Bone marrow (tissue), 2 donors: ENCODE measurements around the gene EPB41L4A.
"Not testable (repeated sequence)": the region's sequence is repeated elsewhere in the genome, so short reads cannot be mapped to it uniquely, and the experiment has no call there.

Experiments used
- DNase-seq, 2 donors: peaks; one replicate each; lab custom pipeline; 2025; lab: John Stamatoyannopoulos, UW

The EPB41L4A gene

DNA sequence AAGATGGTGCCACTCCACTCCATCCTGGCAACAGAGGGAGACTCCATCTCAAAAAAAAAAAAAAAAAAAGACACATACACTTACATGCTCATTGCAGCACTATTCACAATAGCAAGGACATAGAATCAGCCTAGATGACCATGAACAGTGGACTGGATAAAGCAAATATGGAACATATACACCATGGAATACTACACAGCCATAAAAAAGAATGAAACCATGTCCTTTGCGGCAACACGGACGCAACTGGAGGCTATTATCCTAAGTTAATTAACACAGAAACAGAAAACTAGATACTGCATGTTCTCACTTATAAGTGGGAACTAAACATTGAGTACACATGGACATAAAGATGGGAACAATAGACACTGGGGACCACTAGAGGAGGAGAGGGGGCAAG lies 210.9 kb downstream of the EPB41L4A start:
- DNase-seq: not testable (repeated sequence)

GRCh38 chr5:112205846-112206245 lies 213.2 kb downstream of the EPB41L4A start:
- DNase-seq: no peak

GRCh38 chr5:112203229-112203628 lies 215.8 kb downstream of the EPB41L4A start:
- no peak for DNase-seq

DNA sequence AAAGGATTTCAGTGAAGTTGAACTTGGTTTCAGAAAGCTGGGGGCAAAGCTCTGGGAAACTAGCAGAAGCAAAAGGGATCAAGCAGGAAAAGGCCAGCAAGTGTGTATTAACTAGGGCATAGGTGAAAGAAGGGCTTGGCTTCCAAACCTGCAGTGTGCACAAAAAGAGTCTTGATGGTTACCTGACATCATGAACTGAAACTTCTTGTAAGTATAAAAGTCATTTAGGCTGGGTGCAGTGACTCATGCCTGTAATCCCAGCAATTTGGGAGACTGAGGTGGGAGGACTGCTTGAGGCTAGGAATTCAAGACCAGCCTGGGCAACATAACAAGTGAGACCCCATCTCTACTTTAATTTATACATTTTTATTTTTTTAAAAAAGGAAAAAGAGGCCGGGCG lies 216.4 kb downstream of the EPB41L4A start:
- DNase-seq: no peak

DNA sequence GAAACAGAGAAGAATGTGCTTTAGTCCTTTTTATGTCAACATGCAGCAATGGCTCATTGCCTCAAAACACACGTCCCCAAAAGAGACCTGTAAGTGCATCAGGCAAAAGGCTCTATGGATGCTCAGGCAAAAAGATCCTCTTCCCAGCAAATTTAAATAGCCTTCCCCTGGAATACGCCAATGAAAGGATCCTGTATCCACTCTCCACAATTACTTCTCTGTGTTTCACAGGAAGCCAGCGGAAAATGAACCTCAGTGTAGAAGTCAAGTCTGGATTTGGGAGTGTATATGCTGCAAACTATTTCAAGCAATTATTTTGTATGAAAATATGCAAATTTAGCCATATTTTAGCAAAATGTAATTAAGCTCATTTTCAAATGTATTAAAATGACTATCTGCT lies 217.9 kb downstream of the EPB41L4A start:
- DNase-seq: no peak

DNA sequence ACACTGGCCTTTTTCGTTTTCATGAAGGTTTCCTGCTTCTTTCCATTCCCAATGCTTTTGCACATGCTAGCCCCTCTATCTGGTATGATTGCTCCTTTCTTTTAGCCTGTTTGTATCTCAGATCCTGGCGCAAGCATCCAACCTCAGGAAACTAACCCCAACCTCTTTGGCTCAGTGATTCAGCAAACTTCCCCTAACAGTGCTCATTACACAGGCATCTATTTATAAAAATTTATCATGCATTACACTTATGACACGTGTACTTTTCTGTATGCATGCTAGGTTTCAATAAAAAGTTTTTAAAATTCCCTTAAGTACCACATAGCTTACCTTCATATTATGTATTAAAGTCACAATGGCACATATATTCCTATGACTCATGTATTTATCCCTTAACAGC lies 218.9 kb downstream of the EPB41L4A start:
- DNase-seq: no peak

- DNase-seq: no peak
Observed at GRCh38 chr5:112196584-112196983, 222.5 kb downstream of the EPB41L4A start.

- DNase-seq: no peak
Observed at GRCh38 chr5:112195924-112196323, 223.2 kb downstream of the EPB41L4A start.

GRCh38 chr5:112192866-112193265 lies 226.2 kb downstream of the EPB41L4A start:
- no peak for DNase-seq

DNA sequence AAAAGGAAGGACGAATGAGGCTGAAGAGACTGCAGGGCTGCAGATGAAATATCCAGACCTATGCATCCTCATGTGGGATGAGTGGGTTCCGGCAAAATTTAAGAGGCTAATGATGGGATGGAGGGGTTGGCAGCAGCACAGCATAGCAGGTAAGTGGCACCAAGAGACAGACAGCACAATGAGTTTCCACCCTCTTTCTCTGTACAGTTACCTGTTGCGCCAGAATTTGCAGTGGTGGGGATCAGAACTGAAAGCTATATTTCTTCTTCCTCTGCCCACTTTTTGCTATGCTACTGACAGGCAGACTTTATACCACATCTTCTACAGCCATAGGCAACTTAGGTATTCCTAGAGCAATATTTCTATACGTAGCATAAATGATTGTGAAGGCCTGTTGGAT lies 227.0 kb downstream of the EPB41L4A start:
- DNase-seq: no peak

DNA sequence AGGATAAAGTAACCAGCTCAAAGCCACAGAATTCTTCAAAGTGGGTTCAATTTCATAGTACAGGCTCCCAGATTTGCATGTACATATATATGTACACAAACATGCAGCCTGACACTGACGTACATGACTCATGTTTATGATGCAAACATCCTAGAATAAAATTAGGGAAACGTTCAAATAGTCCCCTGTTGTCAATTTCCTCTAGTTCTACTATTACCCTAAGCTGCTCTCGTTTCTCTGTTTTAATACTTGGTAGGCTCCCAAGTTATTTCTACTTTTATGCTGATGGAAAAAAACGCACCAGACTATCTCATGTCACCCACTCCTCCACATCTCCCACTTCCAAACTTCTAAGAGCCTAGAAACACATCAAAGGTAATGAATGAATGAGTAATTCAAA lies 229.7 kb downstream of the EPB41L4A start:
- DNase-seq: no peak

DNA sequence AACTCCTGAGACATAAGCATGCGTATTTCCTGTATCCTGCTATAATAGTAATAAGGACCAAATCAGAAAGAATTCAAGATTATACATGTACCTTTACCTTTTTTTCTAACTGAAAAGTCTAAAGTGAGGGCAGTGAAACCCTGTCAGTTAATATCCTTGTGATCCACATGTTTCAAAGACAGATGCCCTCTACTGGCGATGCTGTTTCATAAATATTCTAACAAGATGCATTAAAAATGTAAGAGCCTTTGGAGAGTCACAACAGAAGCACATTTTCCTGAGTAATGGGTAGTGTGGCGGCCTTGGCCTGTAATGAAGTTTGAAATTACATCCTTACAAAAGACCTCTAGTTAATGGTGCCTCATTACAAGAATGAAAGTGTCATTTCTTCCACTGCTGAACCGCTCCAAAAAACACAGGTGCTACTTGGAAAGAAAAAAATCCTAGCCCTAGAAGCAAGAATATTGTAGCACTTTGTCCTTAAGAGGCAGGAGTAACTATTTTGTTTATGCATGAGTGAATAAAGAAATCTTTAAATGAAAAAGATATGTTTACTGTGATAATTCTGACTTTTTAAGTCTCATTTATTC lies 232.6 kb downstream of the EPB41L4A start:
- no peak for DNase-seq

GRCh38 chr5:112183874-112184273 lies 235.2 kb downstream of the EPB41L4A start:
- DNase-seq: no peak

DNA sequence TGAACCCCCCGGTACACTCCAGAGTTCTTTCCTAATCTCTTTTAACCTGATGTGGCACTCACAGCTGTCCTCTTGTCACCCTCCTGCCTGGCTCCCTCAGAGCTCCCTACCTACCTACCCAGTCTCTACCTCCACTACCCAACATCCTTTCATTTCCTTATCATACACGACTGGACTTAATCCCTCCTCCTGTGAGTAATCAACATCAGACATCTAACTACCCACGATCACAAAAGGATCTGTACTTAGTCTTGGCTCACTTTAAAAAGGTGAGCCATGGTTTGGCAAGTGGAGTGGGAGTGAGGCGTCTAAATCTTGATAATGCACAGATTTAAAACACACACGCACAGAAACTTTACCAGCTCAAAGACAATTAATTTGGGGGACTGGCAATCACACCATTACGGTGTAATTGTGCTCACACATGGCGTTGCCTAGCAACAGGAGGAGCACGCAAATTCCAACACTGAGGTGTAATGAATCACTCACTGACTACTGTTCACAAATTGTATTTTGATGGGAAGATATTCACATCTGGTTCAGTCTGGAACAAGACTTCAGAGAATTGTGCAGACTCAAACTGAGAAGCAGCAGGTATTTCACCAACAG lies 235.9 kb downstream of the EPB41L4A start:
- no peak for DNase-seq

GRCh38 chr5:112179290-112179689 lies 239.8 kb downstream of the EPB41L4A start:
- no peak for DNase-seq

DNA sequence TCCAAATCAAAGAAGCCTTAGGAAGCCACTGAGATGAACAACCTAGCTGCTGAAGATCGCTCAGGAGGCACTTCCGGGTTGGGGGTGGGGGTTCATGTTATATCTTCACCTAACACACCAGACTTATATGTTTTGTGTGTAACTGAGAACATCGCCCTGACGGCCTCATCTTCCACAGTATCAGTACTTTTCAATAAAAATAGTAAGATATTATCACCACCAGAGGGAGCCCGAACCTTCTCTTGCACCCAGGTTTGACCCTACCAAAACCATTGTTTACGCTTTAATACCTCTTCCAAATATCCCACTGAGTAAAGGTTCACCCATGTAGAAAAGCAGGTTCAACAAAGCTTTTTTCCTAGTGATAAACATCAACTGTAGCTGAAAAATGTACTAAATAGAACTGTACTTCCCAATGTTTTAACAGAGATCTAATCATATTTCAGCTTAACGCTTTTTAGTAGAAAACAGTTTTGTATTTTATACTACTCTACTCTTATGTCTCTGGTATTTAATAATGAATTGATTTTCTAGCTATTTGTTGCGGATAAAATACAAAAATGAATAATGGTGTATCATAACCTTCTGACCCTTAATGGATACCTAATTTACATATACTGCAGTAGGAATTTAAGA lies 244.0 kb downstream of the EPB41L4A start:
- DNase-seq: no peak

DNA sequence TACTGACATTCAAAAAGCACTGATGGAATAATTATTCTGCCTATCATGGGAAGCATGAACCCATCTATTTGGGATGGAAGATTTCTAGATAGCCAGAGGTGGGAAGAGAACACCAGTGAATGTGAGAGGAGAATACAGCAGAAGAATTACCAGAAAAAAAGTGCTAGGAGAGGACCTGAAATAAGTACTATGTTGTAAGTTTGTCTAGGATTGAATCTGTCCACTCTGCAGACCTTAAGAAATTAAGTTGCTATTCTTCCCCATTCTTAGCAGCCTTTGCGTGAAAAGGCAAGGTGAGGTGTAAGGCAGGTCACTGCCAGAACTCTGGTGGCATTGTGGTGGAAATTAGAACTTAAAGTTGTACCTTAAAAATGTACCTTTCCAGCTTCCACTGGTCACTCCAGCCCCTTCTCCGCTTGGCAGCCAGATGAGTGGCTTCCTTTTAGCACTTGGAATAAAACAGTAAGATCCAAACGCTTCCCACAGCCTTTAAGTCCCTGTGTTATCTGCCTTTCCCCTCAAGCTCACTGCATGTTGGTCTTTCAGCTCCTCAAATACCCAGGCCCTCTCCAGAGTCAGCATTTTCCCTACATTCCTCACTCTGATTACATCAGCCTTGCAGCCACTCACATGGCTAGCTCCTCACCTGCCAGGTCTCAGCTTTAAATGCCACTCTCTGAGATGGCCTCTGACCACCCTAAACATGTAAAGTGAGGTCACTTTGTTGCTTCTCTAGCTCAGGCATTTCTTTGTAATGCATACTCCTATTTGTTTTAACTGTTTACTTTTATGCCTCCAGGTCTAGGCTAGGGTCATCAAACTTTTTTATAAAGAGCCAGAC lies 253.0 kb downstream of the EPB41L4A start:
- no peak for DNase-seq

GRCh38 chr5:112165399-112165798 lies 253.7 kb downstream of the EPB41L4A start:
- DNase-seq: no peak

DNA sequence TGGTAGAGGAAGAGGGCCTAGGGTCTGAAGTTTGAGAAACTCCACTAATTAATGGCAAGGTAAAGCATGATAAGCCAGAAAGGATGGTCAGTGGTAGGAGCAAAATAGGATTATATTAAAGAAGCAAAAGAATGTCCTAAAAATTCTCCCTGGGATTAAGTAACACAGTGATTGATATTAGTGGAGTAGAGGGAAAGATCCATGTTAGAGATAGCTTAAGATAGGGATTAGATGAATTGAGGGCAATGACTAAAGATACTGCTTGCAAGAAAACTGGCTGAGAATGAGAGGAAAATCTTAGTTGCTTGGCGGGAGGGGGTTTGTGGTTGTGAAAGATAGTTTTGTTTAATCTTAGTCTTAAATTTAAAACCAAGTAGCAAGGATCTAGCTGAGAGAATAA lies 255.6 kb downstream of the EPB41L4A start:
- no peak for DNase-seq

DNA sequence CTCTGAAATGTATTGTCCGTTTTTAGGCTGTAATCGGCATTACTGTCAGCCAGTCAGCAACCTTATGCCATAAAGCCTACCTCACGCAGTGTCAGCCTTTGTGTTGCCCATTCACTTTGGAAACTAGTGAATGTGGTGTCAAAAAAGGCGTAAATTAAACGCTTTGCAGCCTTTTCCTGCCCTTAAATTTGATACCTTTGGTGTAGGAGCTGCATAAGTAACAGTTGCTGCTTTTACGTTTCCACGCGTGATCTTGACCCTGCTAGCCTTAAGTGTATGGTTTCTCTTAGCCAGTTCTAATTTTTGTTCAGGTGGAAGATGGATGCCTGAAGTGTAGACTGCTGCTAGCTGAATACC lies 257.7 kb downstream of the EPB41L4A start:
- no peak for DNase-seq

GRCh38 chr5:112160652-112161391 lies 258.3 kb downstream of the EPB41L4A start:
- DNase-seq: peak; percentile 82 to 85

DNA sequence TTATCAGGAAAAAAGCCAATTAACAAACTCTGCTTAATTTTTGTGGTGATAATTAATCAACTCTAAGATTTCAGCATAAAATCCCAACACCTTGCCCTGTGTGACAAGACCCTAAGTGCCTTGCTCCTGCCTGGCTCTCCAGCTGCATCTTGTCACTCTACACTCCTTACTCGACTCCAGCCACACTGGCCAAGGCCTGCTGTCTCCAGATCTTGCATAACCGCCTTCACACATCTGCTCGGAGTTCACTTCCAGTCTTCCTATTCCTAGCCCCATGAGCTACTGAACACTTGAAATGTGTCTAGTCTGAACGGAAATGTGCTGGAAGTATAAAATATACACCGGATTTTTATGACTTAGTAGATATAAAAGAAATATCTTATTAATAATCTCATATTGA lies 259.6 kb downstream of the EPB41L4A start:
- DNase-seq: no peak
